ENCODE data around the gene EPHA5.

- TF ChIP-seq CTCF (IDR thresholded peaks at IDR 0.05) = no peak
- no peak for TF ChIP-seq SIN3A (IDR thresholded peaks at IDR 0.05; ENCODE audit: borderline replicate concordance, insufficient read depth, low read depth, low read length)
These were observed 374.0 kb downstream of the EPHA5 start for GRCh38 chr4:65296246-65296645.
